OCI-LY3 (cell line): ENCODE data around the gene ATOH8.

ENCODE experiments used
- CTCF ChIP-seq: fragments of 200-600, 300-600 bp; sonication (generic); IDR thresholded peaks from 2 replicates; pipeline ENCODE4 v1.5.1; 2014; ENCODE audit warnings: antibody characterized with exemption, low read length, low read depth
- EZH2phosphoT487 ChIP-seq: fragments of 200-600 bp; shearing (Covaris generic); IDR thresholded peaks from 2 replicates; pipeline ENCODE4 v1.6.1; 2018; ENCODE audit warnings: antibody characterized with exemption, mixed run types, low read depth

DNA sequence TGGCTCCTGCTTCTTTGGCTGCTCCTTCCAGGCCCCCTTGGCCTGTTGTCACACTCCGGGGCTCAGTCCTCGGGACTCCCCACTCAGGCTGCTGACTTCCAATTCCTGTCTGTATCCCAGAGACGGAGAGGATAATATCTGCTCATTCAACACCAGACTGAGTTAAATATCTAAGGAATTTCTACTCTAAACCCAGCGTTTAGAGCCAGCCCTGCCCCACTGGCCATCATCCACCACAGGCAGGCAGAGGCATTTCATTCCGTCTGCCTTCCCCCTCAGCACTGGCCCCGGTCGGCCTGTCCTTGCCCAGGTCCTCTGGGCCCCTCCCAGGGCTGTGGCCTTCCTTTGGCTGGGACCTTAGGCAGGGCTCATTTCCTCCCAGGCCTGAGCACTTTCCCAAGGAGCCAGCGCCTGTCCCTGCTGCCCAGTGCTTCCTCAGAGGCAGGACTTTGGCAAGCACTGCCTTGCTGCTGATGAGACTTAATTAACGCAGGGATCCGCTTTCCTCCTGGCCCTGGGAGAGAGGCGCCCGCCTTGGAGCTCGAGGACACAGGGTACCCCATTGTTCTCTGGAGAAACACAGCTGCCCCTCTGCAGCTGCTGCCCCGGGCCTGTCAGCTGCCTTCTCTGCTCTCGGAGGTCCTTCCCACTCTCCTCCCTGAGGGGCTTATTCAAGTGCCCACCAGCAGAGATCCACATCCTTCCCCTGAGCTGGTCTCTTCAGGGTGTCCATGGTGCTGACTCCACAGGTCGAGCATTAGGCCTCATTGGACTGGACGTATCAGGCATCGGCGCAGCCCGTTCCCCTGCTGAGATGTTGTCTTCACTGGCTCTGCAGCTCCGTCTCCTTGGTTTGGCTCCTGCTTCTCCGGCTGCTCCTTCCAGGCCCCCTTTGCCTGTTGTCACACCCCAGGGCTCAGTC, 42.8 kb downstream of the ATOH8 start:
- TF ChIP-seq CTCF (no peak), EZH2phosphoT487 (no peak)
